HG03064 (cell line): ENCODE results near the gene HOXB3.

Experiments used
- ATAC-seq: cut with Tn5 transposase; IDR thresholded peaks from one replicate; pipeline ENCODE4 v1.9.1; 2021; ENCODE audit warnings: low read depth; ENCODE audit not compliant: unreplicated experiment

HOXB3 gene

DNA sequence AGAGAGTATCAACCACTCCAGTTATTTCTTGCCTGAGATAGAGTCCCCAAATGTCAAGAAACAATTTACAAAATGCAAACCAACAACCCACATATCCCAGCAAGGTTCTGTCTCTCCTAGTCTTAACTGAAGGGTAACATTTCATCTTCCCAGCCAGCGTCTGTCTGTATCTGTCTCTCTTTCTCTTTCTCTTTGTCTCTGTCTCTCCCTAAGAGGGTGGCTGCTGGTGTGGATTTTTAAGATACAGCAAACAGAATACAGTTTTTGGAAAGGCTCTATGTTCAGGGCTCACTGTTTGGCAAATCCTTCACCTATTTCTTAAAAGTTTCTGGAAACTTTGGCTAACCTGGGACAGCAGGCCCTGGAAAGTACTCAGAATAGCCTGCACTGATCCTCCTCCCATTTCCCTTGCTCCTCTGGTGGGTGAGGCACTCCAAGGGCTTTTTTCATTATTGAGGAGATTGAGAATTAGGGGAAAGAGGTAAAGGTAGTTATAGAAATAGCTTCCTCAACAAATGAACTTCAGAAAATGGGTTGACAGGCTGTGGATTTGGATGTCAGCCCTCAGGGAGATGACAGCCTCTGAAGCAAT is 18.1 kb downstream of the HOXB3 start:
- ATAC-seq = no peak

DNA sequence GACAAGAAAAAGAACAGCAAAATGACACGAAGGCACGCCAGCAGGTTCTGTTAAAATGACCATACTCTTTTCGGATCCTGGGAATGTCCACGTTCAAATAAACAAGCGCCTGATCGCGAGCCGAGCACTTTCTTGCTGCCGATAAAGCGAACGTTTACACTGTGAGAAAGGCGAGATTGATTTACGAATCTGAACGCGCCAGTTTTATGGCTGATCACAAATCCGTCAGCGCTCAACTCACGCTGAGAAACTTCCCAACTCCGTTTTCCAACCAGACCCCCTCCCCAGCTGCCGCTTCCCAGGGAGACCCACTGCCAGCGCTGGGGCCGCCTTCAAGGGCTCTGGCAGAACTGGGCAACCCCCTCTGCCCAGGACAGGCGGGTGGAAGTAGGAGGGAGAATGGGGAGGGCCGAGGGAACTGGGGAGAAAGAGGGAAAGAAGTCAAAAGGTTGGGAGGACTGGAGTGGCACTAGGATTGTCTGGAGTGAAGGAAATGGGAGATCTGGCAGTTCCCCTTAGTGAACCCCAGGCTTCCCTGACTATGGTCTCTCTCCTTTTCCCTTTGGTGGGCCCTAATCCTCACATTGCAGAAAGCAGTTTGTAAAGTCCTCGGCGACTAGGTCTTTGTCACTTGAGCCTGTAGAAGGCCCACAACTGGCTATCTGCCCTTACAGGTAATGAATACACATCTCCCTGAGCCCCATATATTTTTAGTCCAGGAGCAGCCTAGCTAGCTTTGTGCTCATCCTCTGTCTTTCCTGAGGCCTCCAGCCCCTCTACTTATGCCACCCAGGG is 18.8 kb downstream of the HOXB3 start:
- no peak for ATAC-seq

DNA sequence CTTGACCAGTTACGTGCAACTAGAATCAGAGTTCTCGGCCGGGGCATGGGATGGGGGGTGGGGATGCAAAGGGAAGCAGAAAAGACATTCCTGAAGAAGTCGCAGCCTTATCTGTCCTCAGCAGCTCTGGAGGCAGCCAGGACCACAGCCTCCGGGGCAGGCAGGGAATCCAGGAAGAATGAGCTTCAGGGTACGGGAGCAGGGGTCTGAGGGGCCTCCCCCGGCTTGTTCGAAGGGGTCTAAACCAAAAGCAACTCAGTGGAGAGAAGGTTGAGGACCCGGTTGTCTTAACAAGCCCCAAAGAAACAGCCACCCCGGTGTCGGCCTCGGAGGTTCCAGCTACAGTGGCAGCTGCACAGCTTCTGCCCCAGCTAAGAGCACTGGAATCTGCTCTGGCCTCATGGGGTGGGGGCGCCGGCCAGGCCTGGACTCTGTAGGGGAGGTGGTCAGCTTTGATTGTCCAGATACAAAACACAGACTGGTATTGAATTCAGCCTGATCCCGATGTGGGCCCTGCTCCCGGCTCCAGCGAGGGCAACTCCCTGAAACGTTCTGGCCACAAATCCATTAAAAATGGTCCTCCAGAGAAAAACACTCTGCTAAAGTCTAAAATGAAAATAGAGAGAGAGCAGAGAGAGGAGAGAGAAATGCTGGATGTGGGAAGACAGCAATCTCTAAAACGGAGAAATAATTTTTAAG is 19.6 kb downstream of the HOXB3 start:
- no peak for ATAC-seq

DNA sequence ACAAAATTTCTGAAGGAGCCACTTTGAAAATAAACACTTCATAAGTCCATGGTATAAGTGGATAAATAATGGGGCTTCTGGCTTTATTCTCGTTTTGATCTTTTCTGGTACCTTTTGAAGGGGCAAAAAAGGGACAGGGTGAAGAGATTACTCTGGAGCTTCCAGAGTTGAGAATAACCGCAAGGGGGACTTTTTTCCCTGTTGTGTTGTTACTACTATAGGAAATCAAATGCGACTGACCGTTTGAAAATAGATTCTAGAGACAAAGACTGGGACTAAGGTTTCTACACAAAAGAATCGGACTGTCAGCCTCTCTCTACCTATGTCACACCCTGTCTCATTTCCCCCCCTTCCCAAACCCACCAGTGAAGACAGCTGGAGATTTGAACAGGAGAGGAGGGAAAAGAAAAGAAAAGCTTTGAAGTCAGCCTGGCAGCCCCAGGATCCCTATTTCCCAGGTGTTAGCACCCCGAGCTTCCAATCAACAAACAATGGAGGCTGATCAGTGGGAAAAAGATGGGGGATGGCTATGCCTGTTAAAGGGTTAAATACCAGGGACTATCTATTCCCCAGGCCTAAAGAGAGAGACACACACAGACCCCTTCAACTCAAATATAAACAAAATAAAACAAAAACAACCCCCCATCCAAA is 20.2 kb downstream of the HOXB3 start:
- no peak for ATAC-seq

DNA sequence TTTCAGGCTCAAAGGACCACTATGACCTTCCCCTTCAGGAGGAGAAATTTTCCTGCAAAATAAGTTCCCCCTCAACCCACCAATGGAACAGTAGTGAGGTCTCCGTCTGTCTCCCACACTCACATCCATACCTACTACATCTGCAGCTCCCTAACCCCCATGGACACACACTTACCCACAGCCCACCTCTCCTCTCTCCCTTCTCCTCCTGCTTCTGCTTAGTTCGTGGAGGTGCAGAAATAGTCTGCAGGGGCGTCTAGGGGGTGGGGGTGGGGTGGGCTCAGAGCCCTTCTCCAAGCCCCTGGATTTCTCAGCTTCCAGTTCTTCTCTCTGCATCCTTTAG is 20.8 kb downstream of the HOXB3 start:
- ATAC-seq = no peak

DNA sequence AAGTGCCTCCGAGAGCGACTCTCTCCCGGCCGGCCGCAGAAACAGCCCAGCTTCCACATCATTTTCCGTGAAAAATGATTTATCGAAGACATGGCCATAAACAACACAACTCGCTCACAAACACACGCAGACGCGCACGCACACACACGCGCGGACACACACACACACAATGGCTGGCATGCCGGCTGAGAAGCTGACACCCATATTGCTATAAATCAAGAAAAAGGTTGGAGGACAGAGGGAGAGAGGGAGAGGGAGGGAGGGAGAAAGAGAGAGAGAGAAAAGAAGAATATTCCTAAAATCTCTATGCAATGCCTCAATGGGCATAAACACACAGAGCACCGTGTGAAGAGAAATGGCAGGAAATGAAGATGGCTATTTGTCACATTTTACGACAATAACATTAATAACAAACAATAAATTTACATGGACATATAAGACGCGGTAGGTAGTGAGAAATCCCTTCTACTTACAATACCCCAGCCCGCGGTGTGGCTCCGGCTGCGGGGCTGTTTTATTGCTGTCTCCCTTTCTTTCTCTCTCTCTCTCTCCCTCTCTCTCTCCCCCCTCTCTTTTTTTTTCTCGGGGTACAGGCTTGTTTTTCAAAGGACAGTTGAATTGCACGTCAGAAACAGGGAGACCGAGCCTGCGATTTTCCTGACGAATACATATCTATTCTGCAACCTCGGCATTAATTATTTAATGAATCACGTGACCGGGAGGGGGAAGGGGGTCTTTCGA is 21.4 kb downstream of the HOXB3 start:
- no peak for ATAC-seq

DNA sequence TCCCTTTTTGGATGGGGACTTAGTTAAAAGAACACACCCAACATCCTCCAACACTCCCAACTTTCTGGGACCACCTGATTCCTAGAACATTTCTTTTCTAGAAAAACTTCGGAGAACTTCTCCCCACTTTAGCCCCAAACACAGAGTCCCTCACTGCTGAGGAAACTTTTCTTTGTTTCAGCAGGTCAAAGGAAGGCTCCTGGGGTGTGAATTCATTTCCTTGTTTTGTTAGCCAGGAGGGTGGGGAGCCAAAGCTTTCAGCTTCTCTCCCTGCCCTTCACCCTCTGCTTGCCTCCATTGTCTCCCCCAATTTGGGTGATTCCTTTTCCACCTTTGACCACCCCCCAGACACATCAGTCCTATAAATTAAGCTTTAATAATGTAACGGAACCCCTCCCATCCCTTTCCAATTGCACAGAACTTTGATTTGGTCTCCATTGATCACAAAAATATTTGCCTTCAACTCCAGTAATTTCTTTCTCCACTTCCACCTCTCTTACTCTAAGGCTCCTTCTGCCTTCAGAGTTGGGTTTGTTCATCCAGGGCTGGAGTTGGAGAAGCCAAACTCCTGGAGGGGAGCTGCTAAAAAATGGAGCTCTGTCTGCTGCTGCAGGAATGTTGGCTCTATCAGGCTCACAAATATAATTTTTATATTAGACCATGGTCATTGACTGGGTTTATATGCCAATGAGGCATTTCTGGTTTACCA is 22.2 kb downstream of the HOXB3 start:
- no peak for ATAC-seq

DNA sequence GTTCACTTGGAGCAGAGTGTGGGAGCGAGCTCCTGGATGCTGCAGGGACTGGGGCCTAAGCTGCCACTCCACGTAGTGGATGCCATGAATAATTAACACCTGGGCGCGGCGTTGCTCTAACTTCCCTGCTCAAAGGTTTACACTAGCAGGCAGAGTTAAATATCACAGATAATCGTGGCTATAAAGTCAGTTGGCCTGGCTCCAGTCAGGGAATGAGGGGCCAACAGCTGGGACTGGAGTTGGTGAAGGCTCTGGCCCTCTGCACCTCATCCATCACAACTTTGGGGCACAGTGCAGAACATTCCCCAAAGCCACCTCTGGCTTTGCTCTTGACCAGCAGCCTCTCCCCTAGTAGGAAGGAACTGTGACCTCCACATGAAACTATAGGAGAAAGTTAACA is 22.8 kb downstream of the HOXB3 start:
- no peak for ATAC-seq

DNA sequence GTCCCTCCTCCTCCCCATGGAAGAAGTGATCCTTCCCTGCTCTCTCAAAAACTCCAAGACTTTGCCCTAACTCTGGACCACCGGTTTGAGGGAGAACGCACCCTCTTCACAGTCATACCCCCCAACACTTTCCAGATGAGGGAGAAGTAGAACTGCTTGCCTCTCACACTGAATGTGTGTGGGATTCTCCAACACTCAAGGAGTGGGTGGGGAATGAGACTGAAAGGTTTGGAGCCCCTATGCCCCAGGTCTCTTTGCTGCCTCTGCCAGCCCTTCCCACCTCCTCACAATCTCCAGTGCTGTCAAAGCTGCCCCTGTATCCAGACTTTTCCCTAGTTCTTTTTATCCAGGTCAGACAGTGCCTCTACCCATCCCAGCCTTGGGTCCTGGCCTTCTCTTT is 23.3 kb downstream of the HOXB3 start:
- ATAC-seq = no peak

DNA sequence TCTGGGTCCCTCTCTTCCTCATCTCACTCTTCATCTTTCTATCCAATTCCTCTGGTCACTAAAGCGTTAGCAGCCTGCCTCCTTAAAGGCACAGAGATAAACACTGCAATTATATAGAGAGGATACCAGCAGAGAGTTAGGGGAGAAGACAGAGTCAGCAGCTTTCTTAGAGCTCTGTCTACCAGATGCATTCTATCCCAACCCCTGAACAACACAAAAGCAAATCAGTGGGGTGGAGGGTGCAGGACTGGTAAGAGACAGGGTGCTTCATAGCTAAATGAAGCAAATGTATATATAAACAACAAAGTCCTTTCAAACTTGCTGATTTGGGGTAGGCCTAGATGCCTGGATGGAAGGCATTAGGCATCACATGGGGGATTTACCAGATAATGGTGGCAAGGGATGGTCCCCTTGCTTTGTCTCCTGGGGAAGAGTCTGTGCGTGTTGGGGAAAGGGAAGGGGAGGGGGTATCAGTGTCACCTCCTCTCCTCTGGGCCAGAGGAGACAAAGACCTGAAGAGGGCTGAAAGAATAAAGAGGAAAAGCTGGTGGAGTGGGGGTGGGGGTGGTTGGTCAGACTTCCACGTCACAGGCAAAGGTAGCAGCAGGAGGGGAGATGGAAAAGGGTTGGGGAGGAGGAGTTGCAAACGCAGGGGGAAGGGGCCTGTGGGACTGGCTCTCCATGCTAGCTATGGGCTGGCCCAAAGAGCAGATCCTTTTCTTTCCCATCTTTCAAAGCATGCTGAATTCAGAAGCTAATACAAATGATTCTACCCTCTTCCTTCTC is 23.9 kb downstream of the HOXB3 start:
- no peak for ATAC-seq

DNA sequence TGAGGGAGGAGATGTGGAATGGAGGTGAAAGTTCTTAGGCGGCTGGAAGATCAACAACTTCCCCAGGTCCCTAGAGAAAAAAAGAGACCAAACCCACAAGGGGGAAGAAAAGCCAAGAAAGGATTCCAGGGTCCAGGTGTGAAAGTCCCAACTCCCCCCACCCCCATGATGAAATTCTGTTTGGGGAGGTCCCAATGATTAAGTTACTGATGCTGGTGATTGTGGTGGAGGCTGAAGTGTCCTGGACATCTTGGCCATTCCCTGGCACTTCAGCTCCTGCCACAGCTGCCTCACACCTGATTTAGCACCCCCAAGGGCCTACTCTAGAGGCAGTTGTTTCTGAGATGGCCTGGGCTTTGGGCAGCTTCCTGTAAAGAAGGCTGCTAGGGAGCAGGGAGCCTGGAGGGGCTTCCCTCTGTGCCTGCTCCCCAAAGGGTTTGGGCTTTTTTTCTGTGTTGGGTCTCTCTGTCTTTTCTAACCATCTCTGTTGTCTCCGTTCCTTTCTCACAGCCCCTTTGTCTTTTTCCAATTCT is 25.0 kb downstream of the HOXB3 start:
- ATAC-seq = no peak

DNA sequence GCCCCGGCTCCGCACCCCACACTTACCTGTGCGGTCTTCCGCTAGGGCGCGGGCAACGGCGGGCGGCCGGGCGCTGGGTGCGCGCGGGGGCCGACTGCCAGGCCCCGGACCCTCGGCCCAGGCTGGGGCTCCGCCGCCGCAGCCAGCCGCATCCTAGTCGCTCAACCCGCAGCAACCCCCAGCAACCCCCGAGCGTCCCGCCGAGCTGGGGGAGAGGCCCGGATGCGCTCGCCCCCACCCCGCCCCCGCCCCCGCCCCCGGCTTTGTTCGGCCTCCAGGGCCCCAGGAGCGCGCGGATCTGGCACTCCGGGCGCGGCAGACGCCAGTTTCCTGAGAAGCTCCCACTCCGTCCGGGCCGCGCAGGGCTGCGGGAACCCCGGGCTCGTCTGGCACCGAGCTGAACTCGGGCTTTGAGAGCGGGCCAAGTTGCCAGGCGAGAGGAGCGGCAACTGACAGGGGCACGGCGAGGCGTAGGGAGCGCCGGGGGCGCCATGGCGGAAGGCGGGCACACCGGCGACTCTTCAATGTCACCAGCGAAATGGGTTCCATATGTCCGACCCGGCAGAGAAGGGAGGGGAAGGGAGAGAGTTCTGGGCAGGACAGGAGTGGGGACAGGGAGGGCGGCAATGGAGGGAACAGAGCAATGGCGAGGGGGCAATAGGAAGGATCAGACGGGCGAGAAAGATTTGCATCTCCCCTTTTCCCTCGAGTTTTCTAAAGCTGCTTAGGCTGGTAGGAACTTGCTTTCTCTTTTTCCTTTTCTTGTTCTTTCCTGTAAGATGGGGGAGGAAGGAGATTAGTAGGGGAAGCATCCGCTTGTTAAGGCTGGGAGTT is 25.6 kb downstream of the HOXB3 start:
- ATAC-seq = no peak

DNA sequence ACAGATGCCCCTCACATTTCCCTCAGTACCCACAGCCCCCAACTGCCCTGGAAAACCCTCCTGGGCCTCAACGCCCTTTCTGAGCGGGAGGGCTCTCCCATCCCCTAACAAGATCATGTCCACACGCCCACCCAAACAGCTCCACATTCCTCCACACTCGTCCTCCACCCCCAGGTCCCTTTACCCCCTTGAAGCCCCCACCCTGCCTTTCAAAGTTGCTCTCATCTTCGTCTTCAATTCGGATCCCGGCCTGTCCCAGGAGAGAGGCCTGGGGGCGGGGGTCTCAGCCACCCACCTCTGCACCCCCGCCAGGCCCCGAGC is 26.2 kb downstream of the HOXB3 start:
- ATAC-seq = no peak

DNA sequence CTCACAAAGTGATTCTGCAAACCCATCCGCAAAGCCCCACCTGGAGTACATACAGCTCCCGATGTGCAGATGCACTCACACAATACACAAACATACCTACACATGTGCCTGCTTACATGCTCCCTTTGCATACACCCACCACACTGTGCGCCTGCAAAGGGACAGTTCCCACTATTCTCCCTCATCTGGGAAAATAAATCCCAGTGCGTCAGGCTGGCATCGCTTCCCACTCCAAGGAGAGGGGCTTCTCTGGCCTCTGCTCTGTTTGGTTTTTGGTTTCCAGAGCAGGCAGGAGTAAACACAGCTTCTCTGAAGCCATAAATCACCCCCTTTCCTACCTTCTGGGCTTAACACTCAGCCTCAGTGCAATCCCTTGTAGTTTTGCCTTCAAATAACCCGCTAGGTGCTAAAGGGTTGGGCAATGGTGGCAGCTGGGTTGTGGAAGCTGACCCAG is 26.6 kb downstream of the HOXB3 start:
- ATAC-seq = no peak

DNA sequence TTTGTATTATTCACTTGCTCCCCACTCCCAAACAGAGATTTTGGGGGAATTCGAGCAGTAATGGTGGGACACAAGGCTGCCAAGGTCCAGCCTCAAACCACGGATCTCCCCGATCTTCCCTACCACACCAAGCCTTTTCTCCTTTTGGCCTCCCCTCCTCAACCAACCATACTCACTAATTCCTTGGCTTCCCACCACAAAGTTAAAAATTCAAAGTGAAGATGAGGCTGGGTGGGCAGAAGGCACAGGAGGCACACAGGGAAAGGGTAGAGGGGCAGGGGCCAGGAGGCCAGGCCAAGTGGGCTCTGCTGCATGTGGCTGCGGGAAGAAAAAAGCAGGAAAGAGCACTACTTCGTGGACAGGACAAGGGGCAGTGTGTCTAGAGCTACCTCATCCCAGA is 27.1 kb downstream of the HOXB3 start:
- ATAC-seq = no peak

DNA sequence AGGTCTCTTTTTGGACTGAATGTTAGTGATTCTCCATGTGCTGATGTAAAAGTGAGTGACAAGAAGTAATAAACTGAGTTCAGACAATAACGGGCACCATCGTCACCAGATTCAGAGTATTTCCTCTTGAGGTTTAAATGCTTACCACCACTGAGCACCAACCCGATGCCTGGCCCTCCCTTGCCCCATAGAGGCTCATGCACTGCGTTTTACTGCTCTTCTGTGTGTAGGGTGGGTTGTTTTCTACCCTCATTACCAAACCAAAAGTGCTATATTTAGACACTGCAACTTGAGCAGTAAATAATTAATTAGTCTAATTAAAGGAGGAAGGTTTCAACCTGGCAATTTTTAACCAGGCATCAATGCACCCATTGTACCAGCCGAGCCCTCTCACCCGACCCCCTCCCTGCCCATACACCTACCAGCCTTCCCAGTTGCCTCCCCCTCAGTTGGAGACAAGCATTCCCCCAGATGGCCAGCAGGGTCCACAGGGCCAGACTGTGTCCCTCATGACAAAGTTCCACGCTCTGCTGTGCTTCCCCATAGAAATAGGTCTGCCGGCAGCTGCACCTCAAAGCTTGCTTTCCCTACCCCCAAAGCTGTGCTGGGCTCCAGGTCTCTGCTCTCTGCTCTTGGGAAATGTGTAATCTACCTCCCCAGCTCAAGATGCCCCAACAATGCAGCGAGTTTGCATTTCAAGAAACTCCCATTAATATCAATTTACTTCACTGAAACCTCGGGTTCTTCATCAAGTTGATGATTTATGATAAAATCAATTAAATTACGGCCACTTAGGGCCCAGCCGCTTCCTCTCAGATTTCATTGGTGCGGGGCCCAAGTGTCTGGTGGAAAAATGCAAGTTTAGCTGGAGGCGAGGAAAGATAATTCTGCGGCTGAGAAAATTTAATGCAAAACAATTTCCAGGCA is 27.9 kb downstream of the HOXB3 start:
- ATAC-seq = no peak
